WERI-Rb-1 (cell line): Measurements from ENCODE around the gene TMEM185B.
"Not testable (repeated sequence)": the region's sequence is repeated elsewhere in the genome, so short reads cannot be mapped to it uniquely, and the experiment has no call there.

Experiments used
- DNase-seq: peaks from one replicate; pipeline ENCODE4 v3.0.0-alpha.2; 2020
- H3K27ac ChIP-seq: fragments of 250-450 bp; sonication (Bioruptor Pico); 2 replicates; pipeline ENCODE4 v1.5.1; 2020; ENCODE audit warnings: mild to moderate bottlenecking, moderate library complexity
- H3K27me3 ChIP-seq: fragments of 250-450 bp; sonication (Bioruptor Pico); 2 replicates; pipeline ENCODE4 v1.5.1; 2021; ENCODE audit warnings: mild to moderate bottlenecking, low read depth, moderate library complexity; ENCODE audit not compliant: insufficient read depth, severe bottlenecking
- H3K36me3 ChIP-seq: fragments of 250-450 bp; sonication (Bioruptor Pico); 2 replicates; pipeline ENCODE4 v1.5.1; 2020; ENCODE audit warnings: mild to moderate bottlenecking, moderate library complexity
- H3K4me3 ChIP-seq: 2 replicates; pipeline ENCODE4 v1.5.1; 2011; ENCODE audit warnings: low read depth, mild to moderate bottlenecking, control low read depth, low read length
- H3K9me3 ChIP-seq: fragments of 250-450 bp; sonication (Bioruptor Pico); 2 replicates; pipeline ENCODE4 v1.5.1; 2021; ENCODE audit warnings: mild to moderate bottlenecking, moderate library complexity; ENCODE audit not compliant: severe bottlenecking
- TF ChIP-seq, protein P1 (sequence below): IDR thresholded peaks from 2 replicates; pipeline ENCODE4 v1.5.1; 2011; ENCODE audit warnings: low read depth, mild to moderate bottlenecking, control low read depth, inconsistent platforms, low read length

Gene TMEM185B

DNA sequence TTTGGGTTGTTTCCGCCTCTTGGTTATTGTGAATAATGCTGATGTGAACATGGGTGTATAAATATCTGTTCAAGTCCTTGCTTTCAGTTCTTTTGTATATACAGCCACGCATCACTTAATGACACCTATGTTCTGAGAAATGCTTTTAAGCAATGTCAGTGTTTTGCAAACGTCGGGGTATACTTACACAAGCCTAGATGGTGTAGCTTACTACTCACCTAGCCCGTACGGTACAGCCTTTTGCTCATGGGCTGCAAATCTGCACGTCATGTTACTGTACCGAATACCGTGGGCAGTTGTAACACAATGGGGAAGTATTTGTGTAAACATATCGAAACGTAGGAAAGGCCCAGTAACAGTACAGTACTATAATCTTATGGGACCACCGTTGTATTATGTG is 41.8 kb upstream of the TMEM185B start:
- no peaks in the 10 kb centered on the region for H3K27me3 ChIP-seq
- no peak overlapping the region for H3K4me3 ChIP-seq
- no peak overlapping the region for H3K27ac ChIP-seq
- H3K9me3 ChIP-seq, result no peaks in the 10 kb centered on the region
- TF ChIP-seq, protein P1, sequence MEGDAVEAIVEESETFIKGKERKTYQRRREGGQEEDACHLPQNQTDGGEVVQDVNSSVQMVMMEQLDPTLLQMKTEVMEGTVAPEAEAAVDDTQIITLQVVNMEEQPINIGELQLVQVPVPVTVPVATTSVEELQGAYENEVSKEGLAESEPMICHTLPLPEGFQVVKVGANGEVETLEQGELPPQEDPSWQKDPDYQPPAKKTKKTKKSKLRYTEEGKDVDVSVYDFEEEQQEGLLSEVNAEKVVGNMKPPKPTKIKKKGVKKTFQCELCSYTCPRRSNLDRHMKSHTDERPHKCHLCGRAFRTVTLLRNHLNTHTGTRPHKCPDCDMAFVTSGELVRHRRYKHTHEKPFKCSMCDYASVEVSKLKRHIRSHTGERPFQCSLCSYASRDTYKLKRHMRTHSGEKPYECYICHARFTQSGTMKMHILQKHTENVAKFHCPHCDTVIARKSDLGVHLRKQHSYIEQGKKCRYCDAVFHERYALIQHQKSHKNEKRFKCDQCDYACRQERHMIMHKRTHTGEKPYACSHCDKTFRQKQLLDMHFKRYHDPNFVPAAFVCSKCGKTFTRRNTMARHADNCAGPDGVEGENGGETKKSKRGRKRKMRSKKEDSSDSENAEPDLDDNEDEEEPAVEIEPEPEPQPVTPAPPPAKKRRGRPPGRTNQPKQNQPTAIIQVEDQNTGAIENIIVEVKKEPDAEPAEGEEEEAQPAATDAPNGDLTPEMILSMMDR, result no peak
- DNase-seq, result no peak
- H3K36me3 ChIP-seq, result no peaks in the 10 kb centered on the region

DNA sequence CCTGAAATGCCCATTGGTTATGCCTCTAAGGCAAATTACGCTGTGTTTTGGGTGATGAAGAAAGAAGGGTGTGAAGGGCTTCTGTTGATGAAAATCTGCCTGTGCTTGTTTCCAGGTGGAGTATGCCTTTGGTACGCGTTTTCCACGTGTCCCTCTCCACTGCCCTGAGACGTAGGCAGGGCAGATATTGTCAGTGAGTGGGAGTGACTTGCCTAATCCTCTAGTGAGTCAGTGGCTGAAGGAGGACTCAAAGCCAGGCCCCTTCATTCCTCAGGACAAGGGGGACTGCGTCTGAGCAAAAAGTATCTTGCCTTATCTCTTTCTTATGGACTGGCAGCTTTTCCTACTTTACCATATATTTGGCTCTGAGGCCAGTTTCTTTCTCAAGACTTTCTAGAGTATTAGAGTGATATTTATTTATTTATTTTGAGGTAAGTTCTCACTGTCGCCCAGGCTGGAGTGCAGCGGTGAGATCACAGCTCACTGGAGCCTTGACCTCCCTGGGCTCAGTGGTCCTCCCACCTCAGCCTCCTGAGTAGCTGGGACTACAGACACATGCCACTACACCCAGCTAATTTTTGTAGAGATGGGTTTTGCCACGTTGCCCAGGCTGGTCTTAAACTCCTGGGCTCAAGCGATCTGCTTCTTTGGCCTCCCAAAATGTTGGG is 39.7 kb upstream of the TMEM185B start:
- H3K9me3 ChIP-seq, result no peaks in the 10 kb centered on the region
- no peaks in the 10 kb centered on the region for H3K36me3 ChIP-seq
- H3K27me3 ChIP-seq, result no peaks in the 10 kb centered on the region
- TF ChIP-seq, protein P1, result no peak
- no peak for DNase-seq
- H3K4me3 ChIP-seq, result no peak overlapping the region
- no peak overlapping the region for H3K27ac ChIP-seq

DNA sequence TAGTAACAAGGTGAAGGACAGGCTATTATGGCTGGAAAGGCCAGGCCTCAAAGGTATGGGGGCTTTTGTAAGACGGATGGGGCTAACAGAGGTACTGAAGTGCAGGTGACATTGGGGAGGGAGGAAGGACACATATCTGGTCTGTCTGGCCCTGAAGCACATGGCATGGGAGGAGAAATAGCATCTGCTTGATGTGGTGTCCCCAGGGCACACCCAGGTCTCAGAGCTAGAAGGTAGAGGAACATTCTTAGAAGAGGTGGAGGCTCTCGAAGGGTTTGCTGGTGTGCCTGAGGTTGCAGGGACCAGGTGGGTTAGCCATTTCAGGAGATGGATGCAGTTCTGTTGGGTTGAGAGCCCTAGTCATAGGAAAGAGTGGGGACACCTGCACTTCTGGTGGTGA is 39.0 kb upstream of the TMEM185B start:
- Histone ChIP-seq H3K36me3 (no peaks in the 10 kb centered on the region), H3K27me3 (no peaks in the 10 kb centered on the region), H3K27ac (no peak overlapping the region), H3K4me3 (no peak overlapping the region), H3K9me3 (no peaks in the 10 kb centered on the region)
- DNase-seq, result no peak
- TF ChIP-seq, protein P1, result no peak

DNA sequence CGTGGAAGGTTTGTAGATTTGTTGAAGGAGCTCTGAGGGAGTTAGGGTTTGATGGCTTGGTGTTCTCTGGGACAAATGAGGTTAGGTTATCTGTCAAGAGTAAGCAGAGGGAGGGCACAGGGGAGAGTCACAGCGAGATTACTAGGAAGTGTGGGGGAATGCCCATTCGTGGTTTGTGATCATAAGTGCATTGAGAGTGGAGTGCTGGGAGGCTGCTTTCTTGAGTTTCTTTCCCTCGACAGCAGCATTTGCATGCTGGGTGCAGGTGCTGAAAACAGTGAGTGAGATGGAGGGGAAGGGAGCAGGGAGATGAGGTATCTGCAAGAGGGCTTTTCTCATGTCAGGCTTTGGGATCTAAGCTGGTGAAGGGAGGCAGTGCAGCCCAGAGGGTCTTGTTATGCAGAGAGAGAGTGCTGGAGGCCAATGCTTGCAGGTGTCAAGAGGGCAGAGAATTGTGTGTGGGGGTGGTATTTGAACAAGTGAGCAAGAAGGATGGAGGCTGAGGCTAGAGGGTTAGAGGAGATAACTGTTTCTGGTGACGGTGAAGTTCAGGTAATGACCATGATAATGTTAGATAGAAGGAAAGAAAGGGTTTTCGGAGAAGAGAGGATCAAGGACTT is 38.3 kb upstream of the TMEM185B start:
- Histone ChIP-seq H3K9me3 (no peaks in the 10 kb centered on the region), H3K4me3 (no peak overlapping the region), H3K27ac (no peak overlapping the region), H3K27me3 (no peaks in the 10 kb centered on the region), H3K36me3 (no peaks in the 10 kb centered on the region)
- TF ChIP-seq, protein P1, result no peak
- no peak for DNase-seq

- Histone ChIP-seq H3K27ac (no peak overlapping the region), H3K9me3 (no peaks in the 10 kb centered on the region), H3K27me3 (no peaks in the 10 kb centered on the region), H3K36me3 (no peaks in the 10 kb centered on the region), H3K4me3 (no peak overlapping the region)
- DNase-seq, result no peak
- TF ChIP-seq, protein P1, result no peak
Observed at GRCh38 chr2:120260736-120261135, 37.5 kb upstream of the TMEM185B start.

- not testable (repeated sequence) for H3K9me3 ChIP-seq, DNase-seq, H3K36me3 ChIP-seq, H3K4me3 ChIP-seq, H3K27ac ChIP-seq, H3K27me3 ChIP-seq
Observed at GRCh38 chr2:120259939-120260338, 36.7 kb upstream of the TMEM185B start.
